ENCODE measurements around the gene PLB1. TPM values are rescaled to one million over a fixed set of nuclear protein-coding genes. Genes with fewer than 3 reads are reported as not detected.
"Not testable (repeated sequence)": the region's sequence is repeated elsewhere in the genome, so short reads cannot be mapped to it uniquely, and the experiment has no call there.

PLB1 gene
- total RNA-seq, 1 experiment from 2014 or later = 0.44 TPM

DNA sequence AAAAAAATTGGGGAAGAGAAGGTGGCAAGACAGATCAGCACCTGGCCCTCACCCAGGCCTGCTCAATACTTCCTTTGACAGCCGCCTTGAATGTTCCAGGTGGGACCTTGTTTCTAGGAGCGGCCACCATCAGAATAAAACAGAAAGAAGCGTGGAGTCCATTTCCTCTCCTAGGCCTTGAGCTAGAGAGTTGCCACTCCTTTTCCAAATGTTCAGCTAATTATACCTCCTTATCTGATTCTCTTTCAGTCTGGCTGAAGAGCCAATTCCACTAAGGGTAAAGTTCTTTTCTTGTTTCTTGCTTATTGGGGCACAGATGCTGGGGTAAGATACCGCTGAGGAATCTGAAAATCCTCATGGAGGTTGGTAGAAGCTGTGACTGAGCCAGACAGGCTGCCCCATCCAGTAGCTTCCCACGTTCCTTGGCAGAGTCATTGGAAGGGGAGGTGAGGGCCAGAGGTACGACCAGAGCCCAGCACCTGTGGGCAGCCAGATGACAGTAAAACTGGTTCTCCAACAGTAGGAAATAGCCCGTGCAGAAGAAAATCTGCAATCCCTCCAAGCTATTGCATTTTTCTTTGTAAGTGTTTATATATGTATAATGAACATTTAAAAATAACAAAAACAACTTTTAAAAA, 51.5 kb downstream of the PLB1 start:
- no peaks in the 10 kb centered on the region for H3K36me3 Mint-ChIP-seq
- no peaks in the 10 kb centered on the region for H3K4me1 Mint-ChIP-seq
- ATAC-seq (no peak), DNase-seq (ENCODE audit: low spot score) (no peak)
- ChIA-PET CTCF (interaction anchor here (0.7 kb wide), 2 partner anchors 269 to 1538 kb away, joined by 3 to 5 read pairs; no protein-coding TSS in a partner anchor), POLR2A (no interaction called here)
- TF ChIP-seq, protein P1, sequence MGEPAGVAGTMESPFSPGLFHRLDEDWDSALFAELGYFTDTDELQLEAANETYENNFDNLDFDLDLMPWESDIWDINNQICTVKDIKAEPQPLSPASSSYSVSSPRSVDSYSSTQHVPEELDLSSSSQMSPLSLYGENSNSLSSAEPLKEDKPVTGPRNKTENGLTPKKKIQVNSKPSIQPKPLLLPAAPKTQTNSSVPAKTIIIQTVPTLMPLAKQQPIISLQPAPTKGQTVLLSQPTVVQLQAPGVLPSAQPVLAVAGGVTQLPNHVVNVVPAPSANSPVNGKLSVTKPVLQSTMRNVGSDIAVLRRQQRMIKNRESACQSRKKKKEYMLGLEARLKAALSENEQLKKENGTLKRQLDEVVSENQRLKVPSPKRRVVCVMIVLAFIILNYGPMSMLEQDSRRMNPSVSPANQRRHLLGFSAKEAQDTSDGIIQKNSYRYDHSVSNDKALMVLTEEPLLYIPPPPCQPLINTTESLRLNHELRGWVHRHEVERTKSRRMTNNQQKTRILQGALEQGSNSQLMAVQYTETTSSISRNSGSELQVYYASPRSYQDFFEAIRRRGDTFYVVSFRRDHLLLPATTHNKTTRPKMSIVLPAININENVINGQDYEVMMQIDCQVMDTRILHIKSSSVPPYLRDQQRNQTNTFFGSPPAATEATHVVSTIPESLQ (CRISPR knock-in tag; IDR thresholded peaks at IDR 0.05) = no peak
- TF ChIP-seq RELA (CRISPR knock-in tag; IDR thresholded peaks at IDR 0.05; ENCODE audit: borderline replicate concordance) = no peak
- no peak for TF ChIP-seq MYBL2 (CRISPR knock-in tag; IDR thresholded peaks at IDR 0.05)
- no peak for TF ChIP-seq GTF2I (CRISPR knock-in tag; conservative IDR thresholded peaks at IDR 0.05)
- TF ChIP-seq TEAD1 (CRISPR knock-in tag; IDR thresholded peaks at IDR 0.05) = no peak
- no peak for TF ChIP-seq ZNF232 (CRISPR knock-in tag; IDR thresholded peaks at IDR 0.05)
- no peak for TF ChIP-seq CREB1 (CRISPR knock-in tag; IDR thresholded peaks at IDR 0.05)
- no peak for TF ChIP-seq NR2C2 (CRISPR knock-in tag; IDR thresholded peaks at IDR 0.05)
- TF ChIP-seq ATF1 (CRISPR knock-in tag; IDR thresholded peaks at IDR 0.05) = no peak
- TF ChIP-seq NR1H2 (CRISPR knock-in tag; IDR thresholded peaks at IDR 0.05) = no peak
- TF ChIP-seq ZNF138 (CRISPR knock-in tag; conservative IDR thresholded peaks at IDR 0.05) = no peak
- TF ChIP-seq ZBTB43 (CRISPR knock-in tag; IDR thresholded peaks at IDR 0.05) = no peak
- TF ChIP-seq, protein P2, sequence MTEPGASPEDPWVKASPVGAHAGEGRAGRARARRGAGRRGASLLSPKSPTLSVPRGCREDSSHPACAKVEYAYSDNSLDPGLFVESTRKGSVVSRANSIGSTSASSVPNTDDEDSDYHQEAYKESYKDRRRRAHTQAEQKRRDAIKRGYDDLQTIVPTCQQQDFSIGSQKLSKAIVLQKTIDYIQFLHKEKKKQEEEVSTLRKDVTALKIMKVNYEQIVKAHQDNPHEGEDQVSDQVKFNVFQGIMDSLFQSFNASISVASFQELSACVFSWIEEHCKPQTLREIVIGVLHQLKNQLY (CRISPR knock-in tag; IDR thresholded peaks at IDR 0.05) = no peak
- TF ChIP-seq TEAD4 (CRISPR knock-in tag; IDR thresholded peaks at IDR 0.05) = no peak
- TF ChIP-seq, protein P3, sequence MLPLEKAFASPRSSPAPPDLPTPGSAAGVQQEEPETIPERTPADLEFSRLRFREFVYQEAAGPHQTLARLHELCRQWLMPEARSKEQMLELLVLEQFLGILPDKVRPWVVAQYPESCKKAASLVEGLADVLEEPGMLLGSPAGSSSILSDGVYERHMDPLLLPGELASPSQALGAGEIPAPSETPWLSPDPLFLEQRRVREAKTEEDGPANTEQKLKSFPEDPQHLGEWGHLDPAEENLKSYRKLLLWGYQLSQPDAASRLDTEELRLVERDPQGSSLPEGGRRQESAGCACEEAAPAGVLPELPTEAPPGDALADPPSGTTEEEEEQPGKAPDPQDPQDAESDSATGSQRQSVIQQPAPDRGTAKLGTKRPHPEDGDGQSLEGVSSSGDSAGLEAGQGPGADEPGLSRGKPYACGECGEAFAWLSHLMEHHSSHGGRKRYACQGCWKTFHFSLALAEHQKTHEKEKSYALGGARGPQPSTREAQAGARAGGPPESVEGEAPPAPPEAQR (CRISPR knock-in tag; IDR thresholded peaks at IDR 0.05) = no peak
- H3K27ac Mint-ChIP-seq = no peak overlapping the region
- no peaks in the 10 kb centered on the region for H3K9me3 Mint-ChIP-seq
- no peaks in the 10 kb centered on the region for H3K27me3 Mint-ChIP-seq (ENCODE audit: low read depth)
- H3K4me3 Mint-ChIP-seq = no peak overlapping the region

DNA sequence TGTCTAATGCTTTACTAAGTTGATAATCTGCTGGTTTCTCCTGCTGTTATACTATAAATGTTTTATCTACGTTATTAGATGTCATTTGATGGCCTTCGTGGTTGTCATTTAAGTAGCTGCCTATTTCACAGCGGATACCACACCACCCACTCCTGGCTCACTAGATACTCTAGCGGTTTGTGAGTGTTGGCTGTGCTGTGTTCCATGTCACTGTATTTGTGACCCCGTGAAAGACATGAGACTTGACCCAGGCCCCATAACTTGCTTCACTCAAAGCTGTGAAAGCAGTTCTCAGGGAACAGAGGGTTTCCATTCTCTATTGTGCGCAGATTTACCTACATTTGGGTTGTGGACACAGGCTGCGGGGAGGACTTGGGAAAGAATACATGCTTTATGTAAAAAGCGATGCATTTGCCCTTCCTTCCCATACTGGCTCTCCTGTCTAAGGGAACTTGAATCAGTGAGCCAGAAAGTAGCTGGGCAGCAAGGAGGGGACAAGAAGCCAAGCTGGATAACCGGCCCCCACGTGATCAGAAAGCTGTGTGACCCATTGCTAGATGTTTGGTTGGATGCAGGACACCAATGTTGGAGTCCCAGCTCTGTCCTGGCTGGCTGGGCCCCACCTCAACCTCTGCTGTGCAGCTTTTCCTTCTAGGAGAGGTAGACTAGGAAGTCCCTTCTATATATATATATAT, 52.2 kb downstream of the PLB1 start:
- Mint-ChIP-seq H3K9me3 (no peaks in the 10 kb centered on the region), H3K36me3 (no peaks in the 10 kb centered on the region), H3K4me1 (no peaks in the 10 kb centered on the region), H3K27ac (no peak overlapping the region), H3K4me3 (no peak overlapping the region), H3K27me3 (ENCODE audit: low read depth) (no peaks in the 10 kb centered on the region)
- ChIA-PET CTCF (interaction anchor here (1.7 kb wide), 1 partner anchor 19 kb away, joined by 5 read pairs; no protein-coding TSS in a partner anchor), POLR2A (no interaction called here)
- DNase-seq (ENCODE audit: low spot score) (no peak), ATAC-seq (no peak)
- no peak for TF ChIP-seq TCF7 (CRISPR knock-in tag; IDR thresholded peaks at IDR 0.05; ENCODE audit: low read depth)
- no peak for TF ChIP-seq ZNF671 (CRISPR knock-in tag; IDR thresholded peaks at IDR 0.05)
- TF ChIP-seq RELA (CRISPR knock-in tag; IDR thresholded peaks at IDR 0.05; ENCODE audit: borderline replicate concordance) = no peak
- no peak for TF ChIP-seq ZNF416 (CRISPR knock-in tag; IDR thresholded peaks at IDR 0.05)
- TF ChIP-seq, protein P4, sequence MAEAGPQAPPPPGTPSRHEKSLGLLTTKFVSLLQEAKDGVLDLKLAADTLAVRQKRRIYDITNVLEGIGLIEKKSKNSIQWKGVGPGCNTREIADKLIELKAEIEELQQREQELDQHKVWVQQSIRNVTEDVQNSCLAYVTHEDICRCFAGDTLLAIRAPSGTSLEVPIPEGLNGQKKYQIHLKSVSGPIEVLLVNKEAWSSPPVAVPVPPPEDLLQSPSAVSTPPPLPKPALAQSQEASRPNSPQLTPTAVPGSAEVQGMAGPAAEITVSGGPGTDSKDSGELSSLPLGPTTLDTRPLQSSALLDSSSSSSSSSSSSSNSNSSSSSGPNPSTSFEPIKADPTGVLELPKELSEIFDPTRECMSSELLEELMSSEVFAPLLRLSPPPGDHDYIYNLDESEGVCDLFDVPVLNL (CRISPR knock-in tag; IDR thresholded peaks at IDR 0.05; ENCODE audit: borderline replicate concordance, low read depth) = no peak
- no peak for TF ChIP-seq ZNF121 (CRISPR knock-in tag; IDR thresholded peaks at IDR 0.05)

DNA sequence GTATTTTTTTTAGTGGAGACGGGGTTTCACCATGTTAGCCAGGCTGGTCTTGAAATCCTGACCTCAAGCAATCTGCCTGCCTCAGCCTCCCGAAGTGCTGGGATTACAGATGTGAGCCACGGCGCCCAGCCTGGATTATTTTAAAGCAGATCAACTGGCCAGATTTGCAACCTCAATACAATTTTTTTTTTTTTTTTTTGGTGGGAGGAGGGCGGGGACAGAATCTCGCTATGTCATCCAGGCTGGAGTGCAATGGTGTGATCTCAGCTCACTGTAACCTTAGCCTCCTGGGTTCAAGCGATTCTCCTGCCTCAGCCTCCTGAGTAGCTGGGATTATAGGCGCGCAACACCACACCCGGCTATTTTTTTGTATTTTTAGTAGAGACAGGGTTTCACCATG, 54.5 kb downstream of the PLB1 start:
- H3K27me3 Mint-ChIP-seq (ENCODE audit: low read depth); ATAC-seq; DNase-seq (ENCODE audit: low spot score); H3K36me3 Mint-ChIP-seq; H3K4me1 Mint-ChIP-seq; H3K4me3 Mint-ChIP-seq; H3K9me3 Mint-ChIP-seq; H3K27ac Mint-ChIP-seq: not testable (repeated sequence)
- ChIA-PET CTCF (interaction anchor here (0.6 kb wide), 1 partner anchor 22 kb away, joined by 4 read pairs; no protein-coding TSS in a partner anchor), POLR2A (interaction anchor here (0.7 kb wide), 1 partner anchor 735 kb away, joined by 5 read pairs; no protein-coding TSS in a partner anchor)
